Mucosa of descending colon (tissue), 3 donors: Measurements from ENCODE around the gene LRRC27. TPM values are rescaled to one million over a fixed set of nuclear protein-coding genes. Genes with fewer than 3 reads are reported as not detected.

Experiments used
- ATAC-seq: fragments of 200-7000 bp; cut with Tn5 transposase; one replicate; pipeline ENCODE4 v1.9.1; 2020; ENCODE audit warnings: mild to moderate bottlenecking, moderate library complexity
- DNase-seq, 3 donors: peaks; one replicate each; pipeline ENCODE4 v3.0.0-alpha.2; 2020
- H3K36me3 ChIP-seq: fragments of 200-600 bp; one replicate; pipeline ENCODE4 v1.8.0; 2021; ENCODE audit warnings: low read depth, mild to moderate bottlenecking
- H3K4me1 ChIP-seq: fragments of 200-600 bp; one replicate; pipeline ENCODE4 v1.8.0; 2021; ENCODE audit warnings: low read depth, mild to moderate bottlenecking
- H3K4me3 ChIP-seq: fragments of 200-600 bp; one replicate; pipeline ENCODE4 v1.8.0; 2021; ENCODE audit warnings: mild to moderate bottlenecking
- H3K9me3 ChIP-seq: fragments of 200-600 bp; one replicate; pipeline ENCODE4 v1.8.0; 2021; ENCODE audit warnings: mild to moderate bottlenecking
- CTCF ChIP-seq: fragments of 200-600 bp; IDR thresholded peaks from one replicate; pipeline ENCODE4 v1.8.0; 2022; ENCODE audit warnings: antibody characterized with exemption, mild to moderate bottlenecking
- intact Hi-C, 2 donors: fragments of 100-400 bp; cut with DNase I in 1 of 2; cut with micrococcal nuclease in 1 of 2; formaldehyde crosslinking; loops; one replicate each; pipeline versions ENCODE4 v1.11.0 to v1.11.1; 2022; cut with DNase I, micrococcal nuclease
- total RNA-seq, 3 donors: library from RNA; stranded (reverse); fragmentation: NEBNext Ultra II Directional in 2 of 3; extraction: Animal tissue kit (Norgen Biotek cat#: 25700) in 2 of 3; gene quantifications; one replicate each; pipeline versions ENCODE4 v1.2.1 to v1.2.4, GENCODE V29; 2021 to 2023
- donor health status: DM: no; HTN: no; CAD: no; lungs with moderate emphysema.
- donor health status: DM: no; HTN: no; CAD: no.
- donor health status: DM: no; HTN: yes; CAD: no.

The LRRC27 gene
- total RNA-seq, 3 donors from 2014 or later, result 6.9 to 12.2 (median 11.1) TPM

DNA sequence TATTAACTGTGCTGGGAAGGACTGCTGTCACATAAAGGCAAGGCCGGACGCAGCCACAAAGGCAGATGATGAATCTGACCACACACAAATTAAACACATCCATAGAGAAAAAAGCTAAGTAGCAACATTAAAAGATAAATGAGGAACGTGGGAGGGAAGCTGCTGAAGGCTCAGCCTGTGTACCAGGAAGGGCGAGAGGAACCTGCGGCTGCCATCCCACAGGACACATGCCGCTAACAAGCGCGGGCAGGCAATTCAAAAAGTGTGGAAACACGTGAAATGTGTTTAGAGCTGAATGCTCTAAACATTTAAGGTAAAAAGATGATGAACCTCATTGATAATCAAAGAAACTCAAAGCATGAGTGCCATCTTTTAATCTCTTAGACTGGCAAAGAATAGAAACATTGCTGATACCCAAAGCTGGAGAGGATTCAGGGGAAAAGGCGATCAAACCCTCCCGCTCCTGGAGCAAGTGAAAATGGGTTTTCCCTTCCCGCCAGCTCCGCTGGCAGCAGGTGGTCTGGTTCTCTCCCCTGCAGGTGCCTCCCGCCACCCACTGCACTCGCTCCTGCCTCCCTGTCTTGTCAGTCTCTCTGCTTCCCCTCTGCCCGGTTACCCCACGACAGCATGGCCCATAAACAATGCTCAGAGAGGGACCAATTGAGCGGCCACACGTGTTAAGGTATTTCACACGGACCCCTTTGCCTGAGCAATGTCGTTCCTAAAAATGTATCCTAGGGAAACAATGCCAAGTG, 28.5 kb upstream of the LRRC27 start:
- ATAC-seq (no peak), DNase-seq (peak in 2 of 3 donors; percentile 2 to 10)
- Histone ChIP-seq H3K4me1 (peaks cover 8% of the 10 kb centered on the region), H3K4me3 (no peak overlapping the region), H3K9me3 (no peaks in the 10 kb centered on the region), H3K36me3 (no peaks in the 10 kb centered on the region)
- intact Hi-C loops, result no loop called here
- TF ChIP-seq CTCF, result no peak

- H3K36me3 ChIP-seq, result no peaks in the 10 kb centered on the region
- no peaks in the 10 kb centered on the region for H3K9me3 ChIP-seq
- H3K4me1 ChIP-seq, result peaks cover 13% of the 10 kb centered on the region
- DNase-seq (peak in 1 of 3 donors; percentile 9), ATAC-seq (no peak)
- no peak overlapping the region for H3K4me3 ChIP-seq
- no peak for TF ChIP-seq CTCF
- intact Hi-C loops, result no loop called here
These were observed 27.1 kb upstream of the LRRC27 start for GRCh38 chr10:132304756-132305509.

GRCh38 chr10:132305654-132306342, 26.2 kb upstream of the LRRC27 start:
- no peak overlapping the region for H3K4me3 ChIP-seq
- H3K36me3 ChIP-seq, result no peaks in the 10 kb centered on the region
- intact Hi-C loops, result no loop called here
- no peak for ATAC-seq
- H3K9me3 ChIP-seq, result no peaks in the 10 kb centered on the region
- TF ChIP-seq CTCF, result no peak
- peaks cover 13% of the 10 kb centered on the region for H3K4me1 ChIP-seq
- DNase-seq, result peak in 1 of 3 donors; percentile 14

- no peaks in the 10 kb centered on the region for H3K9me3 ChIP-seq
- peak in 2 of 3 donors; percentile 14 to 25 for DNase-seq
- H3K4me1 ChIP-seq, result peaks cover 13% of the 10 kb centered on the region
- H3K36me3 ChIP-seq, result no peaks in the 10 kb centered on the region
- ATAC-seq, result no peak
- intact Hi-C loops, result no loop called here
- no peak for TF ChIP-seq CTCF
- no peak overlapping the region for H3K4me3 ChIP-seq
These were observed 25.7 kb upstream of the LRRC27 start for GRCh38 chr10:132306343-132306685.

- intact Hi-C loops, result no loop called here
- H3K36me3 ChIP-seq, result no peaks in the 10 kb centered on the region
- ATAC-seq (peak; percentile 17), DNase-seq (peak; percentile 44 to 71 (median 67))
- H3K9me3 ChIP-seq, result no peaks in the 10 kb centered on the region
- peaks cover 13% of the 10 kb centered on the region for H3K4me1 ChIP-seq
- TF ChIP-seq CTCF, result no peak
- H3K4me3 ChIP-seq, result peak overlapping the region; percentile 3
These were observed 24.9 kb upstream of the LRRC27 start for GRCh38 chr10:132306864-132307751.
